Measurements from ENCODE around the gene OR2T11. TPM values are rescaled to one million over a fixed set of nuclear protein-coding genes. Genes with fewer than 3 reads are reported as not detected.
"Not testable (repeated sequence)": the region's sequence is repeated elsewhere in the genome, so short reads cannot be mapped to it uniquely, and the experiment has no call there.

Gene OR2T11
- total RNA-seq, result not detected in 2 replicates

GRCh38 chr1:248634991-248635390 is at the start of gene OR2T11:
Gene OR2T11 (minus strand): TSS chr1:248635091. CDS start chr1:248627128, 7,963 bp downstream.
- not testable (repeated sequence) for H3K36me3 ChIP-seq (ENCODE audit: insufficient read depth, low read length); H3K4me3 ChIP-seq (ENCODE audit: insufficient read depth, low read length); H3K4me2 ChIP-seq (ENCODE audit: insufficient read depth, low read length); H3K27ac ChIP-seq (ENCODE audit: low read depth, low read length); H3K27me3 ChIP-seq (ENCODE audit: insufficient read depth, low read length); DNase-seq (ENCODE audit: insufficient read length, low spot score, missing footprints); H2AFZ ChIP-seq (ENCODE audit: low read length); H4K20me1 ChIP-seq (ENCODE audit: insufficient read depth, low read length); H3K79me2 ChIP-seq (ENCODE audit: insufficient read depth, low read length); H3K9me3 ChIP-seq (ENCODE audit: low read depth, low read length); H3K4me1 ChIP-seq (ENCODE audit: insufficient read depth, low read length)

GRCh38 chr1:248681651-248682050 is 46.8 kb upstream of the OR2T11 start:
- H3K79me2 ChIP-seq (ENCODE audit: insufficient read depth, low read length), result no peaks in the 10 kb centered on the region
- no peaks in the 10 kb centered on the region for H3K4me1 ChIP-seq (ENCODE audit: insufficient read depth, low read length)
- TF ChIP-seq CTCF (IDR thresholded peaks at IDR 0.05; ENCODE audit: extremely low read depth, low read depth, low read length), result no peak
- DNase-seq (ENCODE audit: insufficient read length, low spot score, missing footprints), result no peak
- no peak overlapping the region for H2AFZ ChIP-seq (ENCODE audit: low read length)
- H3K9me3 ChIP-seq (ENCODE audit: low read depth, low read length), result peaks cover 3% of the 10 kb centered on the region
- no peak overlapping the region for H3K4me3 ChIP-seq (ENCODE audit: insufficient read depth, low read length)
- no peaks in the 10 kb centered on the region for H3K27me3 ChIP-seq (ENCODE audit: insufficient read depth, low read length)
- no peaks in the 10 kb centered on the region for H4K20me1 ChIP-seq (ENCODE audit: insufficient read depth, low read length)
- H3K27ac ChIP-seq (ENCODE audit: low read depth, low read length), result no peak overlapping the region
- no peaks in the 10 kb centered on the region for H3K36me3 ChIP-seq (ENCODE audit: insufficient read depth, low read length)
- no peak overlapping the region for H3K4me2 ChIP-seq (ENCODE audit: insufficient read depth, low read length)

GRCh38 chr1:248670003-248670402 is 35.1 kb upstream of the OR2T11 start:
- H3K27me3 ChIP-seq (ENCODE audit: insufficient read depth, low read length), result no peaks in the 10 kb centered on the region
- DNase-seq (ENCODE audit: insufficient read length, low spot score, missing footprints), result no peak
- TF ChIP-seq CTCF (IDR thresholded peaks at IDR 0.05; ENCODE audit: extremely low read depth, low read depth, low read length), result no peak
- no peaks in the 10 kb centered on the region for H3K36me3 ChIP-seq (ENCODE audit: insufficient read depth, low read length)
- no peak overlapping the region for H3K4me2 ChIP-seq (ENCODE audit: insufficient read depth, low read length)
- H3K4me3 ChIP-seq (ENCODE audit: insufficient read depth, low read length), result no peak overlapping the region
- H3K27ac ChIP-seq (ENCODE audit: low read depth, low read length), result no peak overlapping the region
- H3K9me3 ChIP-seq (ENCODE audit: low read depth, low read length), result peaks cover 6% of the 10 kb centered on the region
- H4K20me1 ChIP-seq (ENCODE audit: insufficient read depth, low read length), result no peaks in the 10 kb centered on the region
- no peak overlapping the region for H2AFZ ChIP-seq (ENCODE audit: low read length)
- H3K4me1 ChIP-seq (ENCODE audit: insufficient read depth, low read length), result no peaks in the 10 kb centered on the region
- no peaks in the 10 kb centered on the region for H3K79me2 ChIP-seq (ENCODE audit: insufficient read depth, low read length)

- not testable (repeated sequence) for H3K4me1 ChIP-seq (ENCODE audit: insufficient read depth, low read length); H3K4me2 ChIP-seq (ENCODE audit: insufficient read depth, low read length); H3K4me3 ChIP-seq (ENCODE audit: insufficient read depth, low read length); H3K36me3 ChIP-seq (ENCODE audit: insufficient read depth, low read length); H3K27ac ChIP-seq (ENCODE audit: low read depth, low read length); H2AFZ ChIP-seq (ENCODE audit: low read length); H3K79me2 ChIP-seq (ENCODE audit: insufficient read depth, low read length); H3K9me3 ChIP-seq (ENCODE audit: low read depth, low read length); H4K20me1 ChIP-seq (ENCODE audit: insufficient read depth, low read length); H3K27me3 ChIP-seq (ENCODE audit: insufficient read depth, low read length); DNase-seq (ENCODE audit: insufficient read length, low spot score, missing footprints)
Observed at GRCh38 chr1:248663453-248664328, 28.8 kb upstream of the OR2T11 start.

- not testable (repeated sequence) for H3K4me2 ChIP-seq (ENCODE audit: insufficient read depth, low read length); H3K27ac ChIP-seq (ENCODE audit: low read depth, low read length); H3K79me2 ChIP-seq (ENCODE audit: insufficient read depth, low read length); H3K9me3 ChIP-seq (ENCODE audit: low read depth, low read length); H4K20me1 ChIP-seq (ENCODE audit: insufficient read depth, low read length); H3K27me3 ChIP-seq (ENCODE audit: insufficient read depth, low read length); DNase-seq (ENCODE audit: insufficient read length, low spot score, missing footprints); H2AFZ ChIP-seq (ENCODE audit: low read length); H3K4me3 ChIP-seq (ENCODE audit: insufficient read depth, low read length); H3K36me3 ChIP-seq (ENCODE audit: insufficient read depth, low read length); H3K4me1 ChIP-seq (ENCODE audit: insufficient read depth, low read length)
Observed at GRCh38 chr1:248656797-248657196, 21.9 kb upstream of the OR2T11 start.

- not testable (repeated sequence) for H3K36me3 ChIP-seq (ENCODE audit: insufficient read depth, low read length); H3K4me1 ChIP-seq (ENCODE audit: insufficient read depth, low read length); H3K4me3 ChIP-seq (ENCODE audit: insufficient read depth, low read length); H3K9me3 ChIP-seq (ENCODE audit: low read depth, low read length); H2AFZ ChIP-seq (ENCODE audit: low read length); H4K20me1 ChIP-seq (ENCODE audit: insufficient read depth, low read length); H3K79me2 ChIP-seq (ENCODE audit: insufficient read depth, low read length); DNase-seq (ENCODE audit: insufficient read length, low spot score, missing footprints); H3K4me2 ChIP-seq (ENCODE audit: insufficient read depth, low read length); H3K27me3 ChIP-seq (ENCODE audit: insufficient read depth, low read length); H3K27ac ChIP-seq (ENCODE audit: low read depth, low read length)
Observed at GRCh38 chr1:248655354-248655753, 20.5 kb upstream of the OR2T11 start, which contains the start of gene OR2T27. Gene OR2T27 (minus strand): TSS chr1:248655528. CDS start chr1:248650884, 4,644 bp downstream.

- not testable (repeated sequence) for H3K4me3 ChIP-seq (ENCODE audit: insufficient read depth, low read length); H3K27me3 ChIP-seq (ENCODE audit: insufficient read depth, low read length); H3K9me3 ChIP-seq (ENCODE audit: low read depth, low read length); DNase-seq (ENCODE audit: insufficient read length, low spot score, missing footprints); H3K27ac ChIP-seq (ENCODE audit: low read depth, low read length); H4K20me1 ChIP-seq (ENCODE audit: insufficient read depth, low read length); H3K4me1 ChIP-seq (ENCODE audit: insufficient read depth, low read length); H3K79me2 ChIP-seq (ENCODE audit: insufficient read depth, low read length); H3K4me2 ChIP-seq (ENCODE audit: insufficient read depth, low read length); H3K36me3 ChIP-seq (ENCODE audit: insufficient read depth, low read length); H2AFZ ChIP-seq (ENCODE audit: low read length)
Observed at GRCh38 chr1:248648770-248649536, 14.1 kb upstream of the OR2T11 start.
